Chondrocyte (in vitro differentiated cells): ENCODE results near the gene LASP1. TPM values are rescaled to one million over a fixed set of nuclear protein-coding genes. Genes with fewer than 3 reads are reported as not detected.

Source experiments
- DNase-seq: peaks from one replicate; pipeline ENCODE4 v3.0.0; 2021; ENCODE audit warnings: mixed read lengths, low spot score
- H3K27ac Mint-ChIP-seq: one replicate; pipeline ENCODE4 v1.8.0; 2021; ENCODE audit warnings: mild to moderate bottlenecking, moderate library complexity, mixed read lengths; ENCODE audit not compliant: unreplicated experiment
- H3K27me3 Mint-ChIP-seq: 2 replicates; pipeline ENCODE4 v1.8.0; 2021; ENCODE audit warnings: low read depth, mixed read lengths
- H3K36me3 Mint-ChIP-seq: 2 replicates; pipeline ENCODE4 v1.8.0; 2021; ENCODE audit warnings: low read depth, mixed read lengths
- H3K4me1 Mint-ChIP-seq: 2 replicates; pipeline ENCODE4 v1.8.0; 2021; ENCODE audit warnings: low read depth, mild to moderate bottlenecking, mixed read lengths
- H3K4me3 Mint-ChIP-seq: one replicate; pipeline ENCODE4 v1.8.0; 2021; ENCODE audit warnings: mild to moderate bottlenecking, moderate library complexity, mixed read lengths; ENCODE audit not compliant: unreplicated experiment
- H3K9me3 Mint-ChIP-seq: 2 replicates; pipeline ENCODE4 v1.8.0; 2021; ENCODE audit warnings: low read depth, mixed read lengths
- microRNA-seq: library from miRNA; unstranded; fragments of <30 nt; microRNA quantifications from one replicate; pipeline ENCODE4 v1.2.0, GENCODE V29; 2020; ENCODE audit warnings: borderline number of aligned reads
- total RNA-seq: library from RNA; stranded (reverse); gene quantifications from 3 replicates; pipeline ENCODE4 v1.2.1, GENCODE V29; 2021
- TF ChIP-seq, protein P1 (sequence below): fragments of 200-600 bp; sonication (generic); IDR thresholded peaks from 2 replicates; pipeline ENCODE4 v1.5.0; 2021; ENCODE audit warnings: antibody characterized with exemption, mild to moderate bottlenecking, moderate library complexity

The LASP1 gene
- total RNA-seq, 1 donor from 2014 or later, result 599 TPM

DNA sequence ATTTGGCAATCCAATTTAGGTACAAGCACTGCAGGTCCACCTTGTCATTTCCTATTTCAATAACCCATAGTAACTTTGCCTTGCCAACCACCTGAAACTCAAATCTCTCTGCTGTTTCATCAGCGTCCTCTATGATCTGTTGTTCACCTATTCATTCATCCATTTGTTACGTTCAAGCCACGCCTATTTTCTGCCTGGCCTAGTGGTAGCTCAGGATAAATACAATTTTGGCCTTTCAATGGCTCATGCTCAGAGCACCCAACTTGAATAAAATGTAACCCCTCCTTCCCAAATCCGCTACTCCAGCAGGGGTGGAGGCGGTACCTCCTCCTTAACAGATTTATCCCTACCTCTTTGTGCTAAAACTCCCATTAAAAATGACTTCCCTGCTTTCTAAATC, 100.9 kb downstream of the LASP1 start:
- DNase-seq, result no peak
- Mint-ChIP-seq H3K36me3 (no peaks in the 10 kb centered on the region), H3K27ac (no peak overlapping the region), H3K9me3 (no peaks in the 10 kb centered on the region), H3K27me3 (no peaks in the 10 kb centered on the region), H3K4me1 (peaks cover 17% of the 10 kb centered on the region), H3K4me3 (no peak overlapping the region)
- TF ChIP-seq, protein P1, sequence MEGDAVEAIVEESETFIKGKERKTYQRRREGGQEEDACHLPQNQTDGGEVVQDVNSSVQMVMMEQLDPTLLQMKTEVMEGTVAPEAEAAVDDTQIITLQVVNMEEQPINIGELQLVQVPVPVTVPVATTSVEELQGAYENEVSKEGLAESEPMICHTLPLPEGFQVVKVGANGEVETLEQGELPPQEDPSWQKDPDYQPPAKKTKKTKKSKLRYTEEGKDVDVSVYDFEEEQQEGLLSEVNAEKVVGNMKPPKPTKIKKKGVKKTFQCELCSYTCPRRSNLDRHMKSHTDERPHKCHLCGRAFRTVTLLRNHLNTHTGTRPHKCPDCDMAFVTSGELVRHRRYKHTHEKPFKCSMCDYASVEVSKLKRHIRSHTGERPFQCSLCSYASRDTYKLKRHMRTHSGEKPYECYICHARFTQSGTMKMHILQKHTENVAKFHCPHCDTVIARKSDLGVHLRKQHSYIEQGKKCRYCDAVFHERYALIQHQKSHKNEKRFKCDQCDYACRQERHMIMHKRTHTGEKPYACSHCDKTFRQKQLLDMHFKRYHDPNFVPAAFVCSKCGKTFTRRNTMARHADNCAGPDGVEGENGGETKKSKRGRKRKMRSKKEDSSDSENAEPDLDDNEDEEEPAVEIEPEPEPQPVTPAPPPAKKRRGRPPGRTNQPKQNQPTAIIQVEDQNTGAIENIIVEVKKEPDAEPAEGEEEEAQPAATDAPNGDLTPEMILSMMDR, result no peak

Small RNA genes within 50 kb of the gene (microRNA-seq; reads per million reads assigned to microRNA genes)
- not detected for gene MIR4727
- gene MIR6779, result not detected

Other genes with a start within 250 kb of the LASP1 start
- 1.2 to 3.4 TPM (median 2.8 TPM) in 3 replicates for gene EPOP, start 195.1 kb upstream of the LASP1 start, total RNA-seq
- 44.9 to 64.2 TPM (median 50.0 TPM) in 3 replicates for gene MLLT6, start 164.8 kb upstream of the LASP1 start, total RNA-seq
- 17.2 to 18.4 TPM (median 17.9 TPM) in 3 replicates for gene CISD3, start 139.7 kb upstream of the LASP1 start, total RNA-seq
- 50.7 to 56.1 TPM (median 55.2 TPM) in 3 replicates for gene PCGF2, start 121.7 kb upstream of the LASP1 start, total RNA-seq
- 118 to 156 TPM (median 120 TPM) in 3 replicates for gene PSMB3, start 117.3 kb upstream of the LASP1 start, total RNA-seq
- gene PIP4K2B, start 70.5 kb upstream of the LASP1 start, total RNA-seq, result 55.5 to 66.8 TPM (median 58.7 TPM) in 3 replicates
- 8.3 to 13.5 TPM (median 11.8 TPM) in 3 replicates for gene CWC25, start 44.7 kb upstream of the LASP1 start, total RNA-seq
- gene RPL23, start 16.3 kb upstream of the LASP1 start, total RNA-seq, result 916 to 959 TPM (median 937 TPM) in 3 replicates
- not detected in 3 replicates for gene FBXO47, start 97.3 kb downstream of the LASP1 start, total RNA-seq